C1 segment of cervical spinal cord (tissue), 14 donors: Measurements from ENCODE around the gene SYT7.
A peak's percentile ranks its signal among the peaks of the same experiment; 100 is the strongest.

Source experiments
- DNase-seq, 14 donors: peaks; one replicate each; lab custom pipeline; 2025; lab: John Stamatoyannopoulos, UW

Gene SYT7

DNA sequence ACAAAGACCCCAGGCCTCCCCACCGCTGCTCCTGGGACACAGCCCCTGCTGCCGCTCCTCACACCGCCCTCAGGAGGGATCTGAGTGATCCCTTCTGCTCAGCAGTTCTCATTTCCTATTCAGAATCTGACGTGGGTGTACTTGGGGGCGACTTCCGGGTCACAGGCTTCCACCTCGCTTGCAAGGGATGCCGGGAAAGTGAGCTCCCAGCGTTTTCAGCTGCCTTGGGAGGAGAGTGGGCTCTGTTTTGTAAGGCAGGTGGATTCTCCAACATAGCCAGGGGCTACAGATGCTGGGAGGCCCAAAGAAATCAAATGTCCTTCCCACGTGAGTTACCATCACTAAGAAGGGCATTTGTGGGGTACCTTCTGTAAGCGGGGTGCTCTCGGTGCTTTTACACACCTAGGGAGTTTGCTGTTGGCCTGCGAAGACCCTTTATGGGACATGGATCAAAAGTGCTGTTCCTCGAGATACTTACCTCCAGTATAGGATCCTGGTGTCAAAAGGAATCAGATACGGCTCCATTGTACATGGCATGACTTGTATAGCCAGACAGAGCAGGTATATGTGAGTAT, 82.0 kb downstream of the SYT7 start:
- DNase-seq = no peak

DNA sequence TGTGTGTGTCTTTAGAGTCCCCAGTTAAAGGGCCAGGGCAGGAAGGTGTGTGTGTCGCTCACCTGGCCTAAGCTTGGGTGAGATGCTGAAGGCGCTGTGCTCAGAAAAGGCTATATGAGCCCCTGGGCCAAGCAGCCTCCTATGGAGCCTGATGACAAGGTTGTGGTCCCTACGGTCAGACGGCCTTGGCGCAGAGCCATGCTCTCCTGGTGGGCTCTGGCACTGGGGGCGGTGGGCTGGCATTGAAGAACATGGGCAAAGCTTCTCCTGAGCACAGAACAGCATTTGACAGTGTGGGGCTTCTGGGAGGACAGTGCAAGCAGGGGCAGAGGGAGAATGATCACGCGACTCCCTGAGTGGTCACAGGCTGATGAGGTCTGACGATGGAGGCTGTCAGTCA, 83.0 kb downstream of the SYT7 start:
- no peak for DNase-seq

DNA sequence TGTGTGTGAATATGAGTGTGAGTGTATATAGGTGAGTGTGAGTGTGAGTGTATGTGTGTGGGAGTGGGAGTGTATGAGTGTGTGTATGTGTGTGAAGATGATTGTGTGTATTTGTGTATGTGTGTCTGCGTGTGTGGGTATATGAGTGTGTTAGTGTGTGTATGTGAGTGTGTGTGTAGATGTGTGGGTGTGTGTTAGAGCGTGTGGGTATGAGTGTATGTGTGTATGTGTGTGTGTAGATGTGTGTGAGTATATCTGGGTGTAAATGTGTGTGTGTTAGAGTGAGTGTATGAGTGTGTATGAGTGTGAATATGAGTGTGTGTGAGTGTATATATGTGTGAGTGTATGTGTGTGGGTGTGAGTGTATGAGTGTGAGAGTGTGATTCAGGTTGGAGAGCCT, 83.4 kb downstream of the SYT7 start:
- DNase-seq = no peak

DNA sequence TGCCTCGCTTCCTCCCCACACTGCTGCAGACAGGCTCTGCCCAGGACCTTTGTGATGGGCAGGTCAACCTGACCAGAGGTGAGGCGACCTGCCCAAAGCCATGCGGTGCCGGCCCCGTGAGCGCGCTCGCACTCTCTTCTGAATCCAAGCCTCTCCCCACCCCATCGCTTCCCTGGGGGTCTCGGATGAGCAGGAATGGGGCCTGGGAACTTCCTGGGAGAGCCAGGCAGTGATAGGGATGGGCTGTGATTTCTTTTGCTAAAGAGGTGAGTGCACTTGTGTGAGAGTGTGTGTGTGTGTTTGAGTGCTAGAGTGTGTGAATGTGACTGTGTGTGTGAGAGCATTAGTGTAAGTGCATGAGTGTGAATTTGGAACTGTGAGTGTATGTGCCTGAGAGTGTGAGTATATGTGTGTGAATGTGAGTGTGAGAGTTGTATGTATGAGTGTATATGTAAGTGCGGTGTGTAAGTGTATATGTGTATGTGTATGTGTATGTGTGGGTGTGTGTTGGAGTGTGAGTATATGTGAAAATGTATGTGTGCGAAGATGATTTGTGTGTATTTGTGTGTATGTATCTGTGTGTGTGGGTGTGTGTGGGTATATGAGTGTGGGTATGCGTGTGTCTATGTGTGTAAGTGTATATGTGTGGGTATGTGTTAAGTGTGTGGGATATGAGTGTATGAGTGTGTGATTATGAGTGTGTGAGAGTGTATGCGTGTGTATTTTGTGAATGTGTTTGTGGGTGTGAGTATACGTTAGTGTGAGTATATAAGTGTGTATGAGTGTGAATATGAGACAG, 84.1 kb downstream of the SYT7 start:
- DNase-seq = no peak

DNA sequence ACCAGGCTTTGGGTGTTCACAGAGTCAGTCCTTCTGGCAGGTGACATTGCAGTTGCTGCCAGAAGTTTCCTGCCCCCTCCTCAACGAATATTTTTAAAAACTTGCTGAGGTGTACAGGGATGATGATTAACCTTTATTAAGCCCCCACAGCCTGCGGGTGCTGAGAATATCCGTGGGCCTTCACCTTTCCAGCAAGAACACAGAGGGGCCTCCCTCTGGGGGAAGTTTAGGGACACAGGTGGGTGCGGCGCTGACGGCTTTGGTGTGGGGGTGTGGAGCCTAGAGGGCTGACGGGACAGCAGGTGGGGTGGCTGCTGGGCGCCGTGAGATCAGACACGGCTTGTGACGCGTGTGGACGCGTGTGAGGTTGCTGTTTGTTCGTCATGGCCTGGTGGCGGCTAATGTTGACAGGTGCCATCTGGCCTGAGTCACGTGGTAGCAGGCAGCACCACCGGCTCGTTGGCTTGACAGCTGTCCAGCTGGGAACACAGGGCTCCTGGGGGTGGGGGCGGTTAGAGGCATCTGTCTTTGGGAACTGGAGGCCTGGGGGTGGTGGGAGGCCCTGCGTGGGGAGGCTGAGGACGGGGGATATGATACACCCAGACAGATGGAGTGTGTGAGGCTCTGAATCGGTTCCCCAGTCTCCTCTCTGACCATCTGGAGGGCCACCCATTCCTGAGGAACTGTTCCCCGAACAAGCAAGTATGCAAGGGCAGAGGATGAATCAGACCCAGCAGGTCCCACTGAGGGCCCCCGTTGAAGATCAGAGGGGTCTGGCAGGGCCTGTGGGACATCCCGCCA, 84.9 kb downstream of the SYT7 start:
- DNase-seq = no peak

DNA sequence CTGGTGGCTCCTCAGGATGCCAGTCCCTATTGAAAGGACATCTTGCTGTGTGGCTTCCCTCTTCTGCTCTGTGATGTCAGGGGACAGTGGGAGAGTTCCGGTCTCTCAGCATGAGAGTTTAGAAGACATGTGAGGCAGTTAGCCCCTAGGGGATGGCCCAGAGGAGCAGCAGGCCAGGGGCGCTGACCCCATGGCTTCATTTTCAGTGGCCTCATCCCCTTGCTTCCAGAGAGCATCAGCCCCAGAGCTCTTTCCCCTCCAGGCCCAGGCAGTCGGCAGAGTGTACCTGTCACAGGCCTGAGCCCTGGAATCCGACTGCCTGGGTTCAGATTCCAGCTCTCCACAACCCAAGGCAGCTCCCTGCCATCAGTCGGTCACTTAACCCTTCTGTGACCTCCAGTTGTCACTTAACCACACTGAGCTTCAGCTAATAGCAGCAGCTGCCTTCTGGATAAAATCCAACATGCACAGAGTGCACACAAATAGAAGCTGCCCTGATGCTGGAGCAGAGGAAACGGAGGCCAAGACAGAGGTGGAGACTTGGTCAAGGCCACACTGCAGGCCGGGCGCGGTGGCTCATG, 86.4 kb downstream of the SYT7 start:
- DNase-seq = no peak

DNA sequence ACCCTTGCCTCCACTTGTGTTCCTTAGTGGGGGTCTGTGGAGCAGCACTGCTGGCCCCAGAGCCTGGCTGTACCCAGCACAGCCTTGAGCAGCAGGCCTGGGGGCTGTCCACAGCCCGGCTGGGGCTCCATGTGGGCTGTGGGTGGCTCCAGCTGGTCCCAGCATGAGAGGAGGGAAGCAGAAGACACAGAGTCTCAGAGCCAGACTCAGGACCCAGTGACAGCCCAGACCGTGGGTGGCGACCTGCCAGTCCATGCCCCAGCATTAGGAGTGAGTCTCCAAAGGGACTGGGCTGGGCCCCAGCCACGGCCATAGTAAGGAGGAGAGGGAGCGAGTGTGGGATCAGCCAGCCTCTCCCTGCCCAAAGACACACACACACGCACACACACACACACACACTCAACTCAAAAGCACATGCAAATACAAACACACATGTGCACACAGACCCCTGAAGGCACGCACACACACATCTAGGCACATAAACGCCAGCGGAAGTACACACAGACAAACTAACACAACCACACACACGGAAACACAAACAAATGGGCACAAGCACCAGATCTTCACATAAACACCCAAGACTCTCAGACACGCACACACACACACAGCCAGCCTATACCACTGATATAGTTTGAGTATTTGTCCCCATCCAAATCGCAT, 89.0 kb downstream of the SYT7 start:
- DNase-seq = peak in 4 of 14 donors; percentile 3 to 39 (median 18)

DNA sequence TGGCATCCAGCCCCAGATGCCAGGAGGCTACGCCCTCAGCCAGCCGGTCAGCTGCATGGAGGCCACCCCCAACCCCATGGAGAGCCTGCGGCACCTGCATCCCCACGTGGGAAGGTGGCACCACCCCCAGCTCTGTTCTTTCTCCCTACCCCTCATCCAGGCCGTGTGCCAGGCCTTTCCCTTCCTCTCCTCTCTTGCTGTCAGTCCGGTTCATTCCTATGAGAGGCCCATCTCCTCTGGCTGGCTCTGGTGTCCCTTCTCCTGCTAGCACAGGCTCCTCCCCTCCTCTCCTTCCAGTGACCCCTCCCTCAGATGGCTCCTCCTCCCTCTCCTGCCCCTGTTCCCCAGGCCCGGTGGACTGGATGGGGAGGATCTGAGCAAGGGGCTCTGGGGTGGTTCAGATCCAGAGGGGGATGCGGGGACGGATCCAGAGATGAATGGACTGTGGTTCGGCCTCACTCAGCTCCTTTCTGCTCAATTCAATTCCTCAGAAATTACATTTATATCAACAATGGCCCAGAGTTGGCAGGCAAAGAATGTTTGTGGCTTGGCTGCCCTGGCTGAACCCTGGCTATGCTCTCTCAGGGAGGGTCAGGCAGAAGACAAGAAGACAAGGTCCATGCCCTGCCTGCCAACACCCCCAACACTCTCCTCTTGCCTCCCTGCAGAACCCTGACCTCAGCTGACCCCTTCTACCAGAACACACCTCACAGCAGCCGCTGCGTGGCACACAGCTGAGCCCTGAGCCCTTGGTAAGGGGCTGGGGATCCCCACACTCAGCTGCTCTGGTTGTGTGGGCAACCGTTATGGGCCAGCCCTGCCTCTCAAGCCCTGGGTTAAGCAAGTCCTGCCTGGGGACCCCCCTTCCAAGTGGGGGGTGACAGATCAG, 90.8 kb downstream of the SYT7 start:
- DNase-seq = peak in 1 of 14 donors; percentile 4

DNA sequence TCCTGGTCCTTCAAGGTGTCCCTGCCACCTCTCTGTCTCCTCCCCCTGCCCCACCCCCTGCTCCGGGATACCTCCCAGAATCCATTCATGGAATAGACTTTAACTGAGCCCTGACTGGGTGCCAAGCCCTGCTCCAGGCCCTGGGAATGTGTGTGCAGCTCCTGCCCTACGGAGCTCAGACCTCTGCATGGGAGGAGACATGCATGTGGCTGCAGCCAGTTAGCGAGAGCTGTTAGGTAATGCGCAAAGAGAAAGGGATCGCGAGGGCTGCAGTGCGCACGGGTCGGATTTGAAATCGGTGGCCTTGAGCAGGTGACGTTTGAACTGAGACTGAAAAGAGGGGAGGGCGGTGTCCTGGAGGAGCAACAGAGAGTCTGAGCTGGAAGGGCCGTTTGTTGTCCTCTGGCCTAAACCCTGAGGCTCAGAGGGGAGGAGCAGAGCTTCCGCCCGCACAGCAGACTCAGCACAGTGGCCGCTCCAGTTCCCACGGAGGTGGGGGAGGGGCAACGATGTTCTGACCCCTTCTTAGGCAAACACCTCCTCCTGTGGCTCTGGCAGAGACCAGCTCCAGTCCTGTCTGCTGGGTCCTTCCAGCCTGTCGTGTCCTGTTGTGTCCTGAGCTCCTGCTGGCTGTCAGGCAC, 92.1 kb downstream of the SYT7 start:
- DNase-seq = no peak

DNA sequence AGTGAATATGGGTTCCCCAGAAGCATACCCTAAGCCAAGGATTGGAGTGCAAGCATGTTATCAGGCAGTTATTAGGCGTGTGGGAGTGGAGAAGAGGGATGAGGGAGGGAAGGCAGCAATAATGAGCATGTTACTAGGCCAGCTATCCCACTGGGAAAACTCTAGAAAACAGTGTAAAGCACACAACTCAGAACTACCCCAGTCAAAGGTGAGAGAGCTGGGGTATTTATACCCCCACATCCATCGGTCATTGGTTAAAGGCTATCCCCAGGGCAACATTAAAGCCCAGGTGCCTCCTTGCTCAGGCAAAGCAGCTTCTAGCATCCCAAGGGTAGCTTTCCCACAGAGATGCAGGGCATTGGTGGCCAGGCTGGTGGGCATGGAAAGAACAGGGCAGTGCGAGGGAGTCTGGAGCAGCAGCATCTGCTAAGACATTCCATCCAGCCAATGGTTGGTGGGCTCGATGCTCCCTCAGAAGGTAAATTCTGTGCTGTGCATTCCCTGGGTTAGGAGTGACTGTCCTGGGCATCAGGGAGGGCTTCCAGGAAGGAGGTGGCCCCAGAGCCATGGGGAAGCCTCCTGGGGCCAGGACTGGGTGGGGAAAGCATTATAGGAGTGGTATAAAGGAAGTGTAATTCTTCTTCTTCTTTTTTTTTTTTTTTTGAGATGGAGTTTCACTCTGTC, 93.4 kb downstream of the SYT7 start:
- no peak for DNase-seq

DNA sequence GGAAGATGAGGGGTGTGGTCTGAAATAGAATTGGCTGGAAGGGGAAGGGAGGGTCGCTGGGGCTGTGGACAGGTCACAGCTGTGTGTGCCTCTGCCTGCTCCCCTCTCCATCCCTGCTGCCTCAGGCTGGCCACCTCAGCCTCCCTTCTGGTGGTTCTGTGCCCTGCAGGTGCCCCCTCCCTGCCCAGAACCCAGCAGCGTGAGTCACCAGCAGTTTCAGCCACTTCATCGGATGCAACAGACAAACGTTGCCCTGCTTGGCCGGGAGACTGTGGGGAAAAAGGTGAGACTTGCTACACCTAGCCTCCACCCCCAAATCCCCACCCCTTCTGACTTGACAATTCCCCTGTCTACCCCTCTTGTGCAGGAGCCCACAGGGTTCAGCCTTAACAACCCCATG, 94.1 kb downstream of the SYT7 start:
- DNase-seq = no peak

DNA sequence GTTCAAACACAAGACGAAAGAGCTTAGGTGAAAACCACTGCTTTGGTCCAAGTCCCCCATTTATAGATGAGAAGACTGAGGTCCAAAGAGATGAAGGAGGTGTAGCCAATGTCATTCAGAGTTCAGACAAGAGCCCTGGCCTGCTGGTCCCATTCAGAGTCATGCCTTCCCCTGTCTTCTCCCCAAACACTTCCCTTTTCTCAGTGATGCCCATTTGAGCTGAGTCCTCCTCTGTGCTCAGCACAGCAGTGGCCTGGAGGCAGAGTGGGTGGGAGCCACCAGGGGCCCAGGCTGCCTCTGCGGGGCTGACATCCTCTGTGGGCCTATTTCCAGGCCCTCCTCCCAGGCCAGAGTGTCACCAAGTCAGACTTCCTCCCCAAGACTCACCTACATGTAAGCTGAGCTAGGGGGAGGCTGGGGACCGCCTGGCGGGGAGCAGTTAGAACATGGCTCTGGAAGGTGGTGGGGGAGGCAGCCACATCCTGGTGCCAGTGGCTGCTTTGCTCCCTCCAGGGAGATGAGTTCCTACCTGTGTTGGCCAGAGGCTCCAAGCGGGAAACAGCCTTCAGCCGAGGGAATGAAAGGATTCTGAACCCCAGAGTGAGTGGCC, 94.8 kb downstream of the SYT7 start:
- DNase-seq = no peak

DNA sequence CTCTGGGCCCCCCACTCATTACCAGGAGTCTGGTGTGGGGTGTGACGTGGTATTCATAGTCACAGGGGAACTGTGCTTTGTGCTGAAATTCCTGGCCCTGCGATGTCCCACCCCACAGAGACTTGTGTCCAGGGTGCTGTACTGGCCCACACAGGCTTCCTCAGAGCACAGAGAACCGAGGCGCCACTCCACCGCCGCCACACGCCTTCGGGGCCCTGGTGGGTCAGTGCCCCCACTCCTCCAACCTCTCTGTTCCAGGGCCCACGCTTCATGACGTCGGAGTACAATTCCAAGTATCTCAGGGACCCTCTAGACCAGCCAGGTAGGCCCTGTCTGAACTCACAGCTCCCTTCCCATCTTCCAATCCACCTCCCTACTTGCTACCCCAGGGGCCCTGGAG, 95.8 kb downstream of the SYT7 start:
- DNase-seq = no peak

DNA sequence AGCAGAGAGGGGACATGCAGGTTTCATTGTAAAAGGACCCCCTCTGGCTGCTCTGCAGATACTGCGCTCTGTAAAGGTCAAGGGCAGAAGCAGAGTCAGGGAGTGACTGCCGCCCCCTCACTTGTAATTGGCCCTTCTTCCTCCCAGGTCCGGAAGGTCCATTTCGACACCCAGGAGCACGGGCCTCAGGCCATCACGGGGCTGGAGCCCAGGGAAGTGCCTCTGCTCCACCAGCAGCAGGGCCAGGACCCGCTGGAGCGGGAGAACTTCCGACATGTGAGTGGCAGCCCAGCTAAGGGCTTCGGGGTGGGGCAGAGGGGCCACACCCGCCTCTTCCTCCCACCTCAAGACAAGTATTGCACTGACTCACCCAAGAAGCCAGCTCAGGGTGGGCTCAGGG, 96.3 kb downstream of the SYT7 start:
- no peak for DNase-seq

DNA sequence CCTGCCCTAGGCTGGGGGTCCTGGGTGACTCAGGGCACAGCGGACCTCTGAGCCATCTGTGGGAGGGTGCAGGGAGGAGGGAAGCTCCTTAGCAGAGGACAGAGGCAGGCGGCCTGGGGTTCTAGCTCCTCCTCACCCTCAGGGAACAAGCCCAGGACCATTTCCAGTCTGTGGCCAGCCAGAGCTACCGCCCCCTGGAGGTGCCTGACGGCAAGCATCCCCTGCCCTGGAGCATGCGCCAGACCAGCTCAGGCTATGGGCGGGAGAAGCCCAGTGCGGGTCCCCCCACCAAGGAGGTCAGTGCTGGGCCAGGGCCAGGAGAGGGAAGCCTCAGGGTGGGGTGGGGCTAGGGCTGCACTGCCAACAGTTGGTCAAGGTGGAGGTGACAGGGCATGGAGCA, 98.4 kb downstream of the SYT7 start:
- no peak for DNase-seq

DNA sequence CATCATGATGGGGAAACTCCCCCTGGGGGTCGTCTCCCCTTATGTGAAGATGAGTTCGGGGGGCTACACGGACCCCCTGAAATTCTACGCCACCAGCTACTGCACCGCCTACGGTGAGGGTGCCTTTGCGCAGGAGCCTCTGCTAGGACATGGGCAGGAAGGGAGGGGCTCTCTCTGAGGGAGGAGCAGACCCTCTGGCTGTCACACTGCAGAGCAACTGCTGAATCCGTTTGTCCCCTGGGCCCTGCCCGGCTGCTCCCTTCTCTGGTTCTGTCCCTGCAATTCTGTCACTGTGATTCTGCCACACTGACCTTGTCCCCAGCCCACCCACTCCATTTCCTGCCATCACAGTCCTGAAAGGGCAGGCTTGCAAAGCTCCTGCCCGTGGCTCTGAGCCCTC, 99.1 kb downstream of the SYT7 start:
- DNase-seq = no peak

DNA sequence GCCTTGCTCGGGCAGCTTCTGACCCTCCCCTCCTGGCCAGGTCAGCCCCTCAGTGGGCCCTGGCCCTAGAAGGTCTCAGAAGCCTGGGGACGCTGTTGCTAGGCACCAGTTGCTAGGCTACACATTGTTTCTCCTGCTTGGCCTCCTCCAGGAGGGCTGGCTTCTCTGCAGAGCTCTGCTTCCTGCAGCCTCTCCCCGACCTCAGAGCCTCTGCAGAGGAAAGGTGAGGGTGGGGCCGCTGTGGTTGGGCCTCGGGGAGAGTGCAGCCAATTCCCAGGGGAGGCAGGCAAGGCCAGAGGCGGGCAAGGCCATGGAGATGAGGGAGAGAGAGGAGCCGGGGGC, 99.9 kb downstream of the SYT7 start:
- no peak for DNase-seq

DNA sequence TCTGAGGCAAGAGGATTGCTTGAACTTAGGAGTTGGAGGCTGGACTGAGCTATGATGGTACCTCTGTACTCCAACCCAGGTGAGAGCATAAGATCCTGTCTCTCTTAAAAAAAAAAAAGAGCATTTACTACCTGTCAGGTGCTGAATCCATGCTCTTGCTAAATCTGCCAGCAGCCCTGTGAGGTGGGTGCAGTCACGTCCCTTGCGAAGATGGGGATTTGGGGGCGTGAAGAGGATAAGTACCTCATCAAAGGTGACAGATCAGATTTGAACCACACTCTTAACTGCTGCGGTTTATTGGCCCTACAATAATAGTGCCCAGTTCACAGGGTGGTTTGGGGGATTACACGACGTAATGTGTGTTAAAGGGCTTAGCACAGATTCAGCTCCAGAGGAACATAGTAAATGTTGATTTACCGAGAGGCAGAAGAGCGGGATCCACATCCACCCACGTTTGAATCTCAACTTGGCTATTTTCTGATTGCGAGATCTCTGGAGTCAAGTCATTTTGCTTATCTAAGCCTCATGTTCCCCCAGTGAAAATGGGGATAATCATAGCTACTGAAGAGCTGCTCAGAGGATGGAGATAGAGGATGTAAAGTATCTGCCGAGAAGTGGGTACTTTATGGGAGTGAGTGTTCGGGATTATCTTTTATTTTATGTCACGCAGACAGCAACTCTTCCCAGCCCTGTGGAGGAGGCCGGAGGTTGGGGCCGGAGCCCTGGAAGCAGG, 100.4 kb downstream of the SYT7 start:
- no peak for DNase-seq
